CD4-positive, alpha-beta T cell treated with Interleukin-2 at 100 ng/mL for 4 hours (primary cell): ENCODE results near the gene FASTKD2.
A peak's percentile ranks its signal among the peaks of the same experiment; 100 is the strongest.

ENCODE experiments used
- DNase-seq: peaks from one replicate; pipeline ENCODE4 v3.0.0-alpha.2; 2020; ENCODE audit warnings: low spot score

The FASTKD2 gene

DNA sequence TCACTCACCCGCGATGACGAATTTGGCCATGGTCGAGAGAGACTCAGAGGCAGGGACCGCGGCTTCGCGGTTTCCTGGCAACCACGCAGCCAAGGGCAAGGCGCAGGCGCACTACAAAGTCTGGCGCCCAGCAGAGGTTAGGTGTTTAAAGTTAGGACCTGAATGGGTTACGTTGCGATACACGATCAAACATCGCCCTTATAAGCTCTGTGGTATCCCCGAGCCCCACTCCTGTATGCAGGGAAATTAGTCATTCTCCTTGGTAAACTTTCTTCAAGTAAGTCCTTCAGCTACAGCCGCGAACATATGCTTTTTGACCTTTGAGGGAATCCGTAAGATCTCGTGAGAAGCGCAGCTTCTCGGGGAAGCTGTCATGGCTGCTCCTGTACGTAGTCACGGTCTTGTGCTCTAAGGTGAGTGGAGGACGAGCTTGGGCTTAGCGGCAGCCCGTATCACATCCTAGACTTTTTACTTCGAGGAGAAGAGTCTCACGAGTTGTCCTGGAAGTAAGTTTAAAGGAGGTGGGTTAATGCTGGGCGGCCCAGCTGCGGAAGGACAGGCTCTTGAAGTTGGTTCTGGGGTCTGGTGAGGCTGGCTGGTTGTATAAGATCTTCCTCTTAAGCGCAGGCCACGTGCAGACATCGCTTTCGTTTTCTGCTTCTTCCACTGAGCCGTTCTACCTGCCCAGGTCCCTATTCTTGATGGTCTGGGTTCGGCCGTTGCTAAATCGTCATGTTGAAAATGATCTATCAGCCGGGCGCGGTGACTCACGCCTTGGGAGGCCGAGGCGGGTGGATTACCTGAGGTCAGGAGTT, at the start of gene FASTKD2, which contains the start of gene MDH1B:
Gene FASTKD2 (plus strand): TSS at position 365 of the 815 bp plus-strand sequence. CDS start 1,088 bp downstream, outside the sequence.
Gene MDH1B (minus strand): TSS at position 87 of the 815 bp plus-strand sequence. CDS start 57 bp downstream, at position 30.
- peak; percentile 93 for DNase-seq

DNA sequence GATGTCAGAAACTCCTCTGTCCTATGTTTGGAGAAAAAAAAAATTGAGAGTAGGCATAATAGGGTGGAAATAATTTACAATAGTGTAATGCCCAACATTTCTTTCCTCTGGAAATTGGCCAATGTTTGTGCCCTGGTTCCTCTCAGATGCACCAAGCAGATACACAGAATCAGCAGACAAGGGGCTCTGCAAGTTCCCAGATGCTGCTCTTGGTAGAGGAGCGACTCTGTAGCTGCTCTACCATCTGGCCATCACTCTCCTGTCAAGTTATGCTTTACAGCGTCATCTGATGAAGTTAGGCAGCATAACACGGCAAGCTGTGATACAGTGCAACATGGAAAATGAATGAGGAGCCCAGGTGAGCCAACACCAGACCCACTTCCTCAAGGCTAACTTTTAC, 48.8 kb upstream of the FASTKD2 start:
- no peak for DNase-seq

DNA sequence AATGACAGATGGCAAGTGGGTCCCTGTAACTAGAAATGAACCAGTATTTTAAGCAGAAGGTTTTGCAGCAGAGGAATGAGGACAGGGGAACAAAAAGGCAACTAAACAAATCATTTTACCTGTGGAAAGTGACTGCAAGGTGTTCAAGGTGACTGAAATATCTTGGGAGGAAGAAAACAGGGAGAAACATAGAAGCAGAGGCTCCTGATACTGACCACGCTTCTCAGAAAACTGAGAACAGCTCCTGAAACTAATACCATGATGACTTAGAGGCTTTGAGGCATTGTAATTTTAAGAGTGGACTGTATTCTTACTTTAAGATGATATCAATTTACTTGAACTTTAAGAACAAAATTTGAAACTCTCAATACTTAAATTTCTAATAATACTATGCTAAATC, 47.1 kb upstream of the FASTKD2 start, which contains the start of gene DYTN:
Gene DYTN (minus strand): TSS at position 101 of the 400 bp plus-strand sequence. CDS start 117 bp downstream, outside the sequence.
- no peak for DNase-seq

DNA sequence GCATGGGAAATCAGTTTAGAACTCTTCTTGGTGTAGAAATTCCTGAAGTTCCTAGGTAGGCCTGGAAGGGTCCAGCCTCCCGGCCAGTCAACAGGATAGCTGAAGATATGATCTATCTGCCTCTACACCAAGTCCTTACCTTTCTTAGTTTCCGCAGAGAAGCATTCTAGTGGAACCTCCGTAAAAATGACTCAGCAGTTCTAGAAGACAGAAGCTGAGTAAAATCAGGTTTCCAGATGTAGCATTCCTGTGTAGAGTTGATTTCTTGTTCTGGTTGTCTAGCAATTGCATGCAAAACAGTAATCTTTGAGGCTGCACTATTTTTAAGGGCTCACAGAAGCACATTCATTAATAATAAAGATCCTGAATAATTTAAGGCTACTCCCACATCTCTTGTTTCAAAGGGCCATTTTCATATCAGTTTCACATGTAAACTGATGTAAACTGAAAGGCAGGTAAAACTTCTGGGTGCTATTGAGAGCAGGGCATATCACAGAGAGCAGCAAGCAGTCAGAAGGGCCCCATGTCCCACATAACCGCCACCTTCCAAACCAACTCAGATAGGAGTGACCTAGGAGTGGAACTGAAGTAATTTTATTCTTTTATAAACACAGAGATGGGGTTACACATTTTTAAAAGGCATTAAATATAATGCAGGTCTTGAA, 44.0 kb upstream of the FASTKD2 start:
- DNase-seq: no peak

DNA sequence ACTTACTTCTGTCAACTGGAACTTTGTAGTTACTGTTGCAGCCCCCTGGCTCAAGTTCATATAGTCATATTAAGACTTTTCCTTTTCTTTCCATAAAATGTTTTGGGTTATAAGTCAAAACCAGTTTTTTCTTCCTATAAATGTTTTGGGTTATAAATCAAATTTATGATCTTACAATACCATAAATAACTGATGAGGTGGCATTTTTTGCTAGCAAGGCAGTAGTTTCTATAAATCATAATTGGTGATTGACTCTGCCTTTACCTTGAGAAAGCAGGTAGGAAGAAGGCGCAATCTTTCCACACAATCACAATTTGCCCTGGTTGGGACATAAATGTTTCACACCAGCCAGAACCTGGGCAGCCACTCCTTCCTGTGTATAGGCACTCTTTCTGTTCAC, 42.1 kb upstream of the FASTKD2 start:
- no peak for DNase-seq

DNA sequence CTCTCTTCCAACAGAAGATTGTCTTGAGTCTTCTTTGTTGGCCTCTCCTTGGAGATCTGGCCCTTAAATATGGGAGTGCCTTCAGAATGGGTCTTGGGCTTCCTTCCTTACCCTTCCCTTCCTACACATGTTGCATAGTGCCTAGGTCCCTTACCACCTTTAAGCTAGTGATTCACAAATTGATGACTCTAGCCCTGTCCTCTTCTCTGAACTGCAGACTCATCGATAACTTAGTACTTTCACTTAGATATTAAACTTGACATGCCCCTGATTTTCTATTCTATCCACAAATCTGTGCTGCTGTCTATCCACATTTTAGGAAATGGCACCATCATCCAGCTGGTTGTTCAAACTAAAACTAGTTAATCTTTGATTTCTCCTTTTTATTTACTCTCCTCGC, 38.1 kb upstream of the FASTKD2 start:
- no peak for DNase-seq

DNA sequence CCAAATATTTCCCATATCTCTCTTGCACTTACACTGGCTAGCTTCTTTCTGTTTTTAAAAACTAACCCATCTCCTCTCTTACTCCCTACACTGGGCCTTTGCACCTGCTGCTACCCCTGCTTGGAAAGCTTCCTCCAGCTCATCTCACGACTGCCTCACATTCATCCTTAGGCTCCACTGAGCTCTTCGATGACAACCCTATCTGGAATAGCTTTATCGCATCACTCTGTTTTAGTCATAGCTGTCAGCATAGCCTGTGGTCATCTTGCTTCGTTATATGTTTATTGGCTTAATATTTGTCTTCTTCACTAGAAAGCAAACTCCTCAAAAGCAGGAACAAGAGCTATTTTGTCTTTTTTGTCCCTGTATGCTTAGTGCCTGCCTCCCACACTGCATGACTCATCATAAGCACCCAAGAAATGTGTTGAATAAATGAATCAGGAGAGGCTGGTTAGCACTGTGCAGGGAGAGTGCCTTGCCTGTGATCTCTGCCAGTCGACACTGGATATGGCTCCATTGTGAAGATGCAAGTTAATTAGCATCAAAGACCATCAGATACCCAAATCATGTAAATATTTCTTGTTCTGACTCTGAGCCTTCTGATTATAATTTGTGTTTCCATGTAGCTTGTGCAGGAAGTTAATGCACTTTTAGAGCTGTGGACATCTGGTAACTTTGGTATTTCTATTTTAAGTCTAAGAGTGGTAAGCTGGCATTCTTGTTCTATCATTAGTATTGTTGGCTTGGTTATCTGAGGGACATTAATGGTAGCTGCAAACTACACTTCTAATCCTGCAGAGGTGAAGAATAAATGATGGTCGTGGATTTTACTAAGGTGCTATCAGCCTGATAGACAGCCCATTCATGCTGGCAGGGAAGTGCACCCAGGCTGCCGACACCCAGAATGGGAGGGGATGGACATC, 36.9 kb upstream of the FASTKD2 start:
- no peak for DNase-seq

DNA sequence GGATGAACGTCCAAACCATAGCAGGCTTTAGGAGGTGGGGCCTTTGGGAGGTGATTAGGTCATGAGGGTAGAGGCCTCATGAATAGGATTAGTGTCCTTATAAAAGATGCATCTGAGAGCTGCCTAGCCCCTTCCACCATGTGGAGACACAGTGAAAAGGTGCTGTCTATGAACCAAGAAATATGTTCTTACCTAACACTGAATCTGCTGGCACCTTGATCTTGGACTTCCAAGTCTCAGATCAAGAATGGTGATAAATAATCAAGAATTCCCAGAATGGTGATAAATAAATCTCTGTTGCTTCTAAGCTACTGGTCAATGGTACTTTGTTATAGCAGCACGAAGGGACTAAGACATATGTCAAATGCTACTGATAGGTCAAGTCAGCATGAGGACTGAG, 32.1 kb upstream of the FASTKD2 start:
- DNase-seq: no peak

DNA sequence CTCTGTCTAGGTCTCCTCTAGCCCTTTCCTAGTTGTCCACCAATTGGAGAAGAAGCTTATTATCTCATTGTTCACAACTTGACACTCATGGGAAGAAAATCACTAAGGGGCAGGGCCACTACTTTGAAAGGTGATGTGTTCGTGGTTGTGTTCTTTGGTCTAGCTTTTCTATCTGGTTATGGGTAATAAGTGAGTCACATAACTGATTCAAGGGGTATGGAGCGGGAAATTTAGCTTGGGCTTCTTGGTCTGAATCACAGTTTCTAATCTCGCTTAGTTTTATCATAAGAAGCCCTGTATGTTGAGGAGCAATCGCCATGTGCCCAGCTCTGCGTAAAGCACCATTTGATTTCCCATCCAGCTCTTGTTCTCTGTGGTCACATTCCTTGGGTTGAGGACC, 28.5 kb upstream of the FASTKD2 start:
- no peak for DNase-seq

DNA sequence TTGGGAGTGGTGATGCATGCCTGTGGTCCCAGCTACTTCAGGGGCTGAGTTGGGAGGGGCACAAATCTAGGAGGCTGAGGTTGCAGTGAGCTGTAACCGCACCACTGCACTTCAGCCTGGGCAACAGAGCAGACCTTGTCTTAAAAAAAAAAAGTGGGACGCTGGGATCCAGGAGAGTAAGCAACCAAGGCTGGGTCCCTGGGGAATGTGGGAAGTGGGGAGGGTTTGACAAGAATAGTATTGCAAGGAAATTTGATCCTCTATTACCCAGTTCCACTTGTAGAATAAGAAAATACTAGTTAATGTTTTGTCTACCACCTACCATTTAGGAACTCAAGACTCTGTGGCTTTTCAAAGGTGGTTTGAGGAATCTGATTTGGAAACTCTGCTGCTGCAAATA, 26.1 kb upstream of the FASTKD2 start:
- DNase-seq: no peak

DNA sequence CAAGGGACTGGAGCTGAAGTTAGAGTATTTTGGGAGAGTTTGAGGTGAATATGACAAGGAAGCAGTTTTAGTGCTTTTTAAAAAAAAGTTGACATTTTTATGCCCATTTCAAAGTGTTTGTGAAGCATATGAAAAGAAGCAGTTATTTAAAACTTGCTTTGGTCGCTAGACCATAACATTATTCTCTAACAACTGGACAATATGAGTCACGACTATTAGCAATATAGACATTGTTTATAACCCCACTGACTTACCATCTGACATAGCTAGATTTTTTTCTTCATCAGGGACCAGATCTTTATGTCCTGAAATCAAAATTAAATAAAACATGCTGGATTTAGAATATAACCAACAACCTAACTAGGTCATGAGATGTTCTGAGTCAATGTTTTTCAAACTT, 24.6 kb upstream of the FASTKD2 start:
- DNase-seq: no peak

DNA sequence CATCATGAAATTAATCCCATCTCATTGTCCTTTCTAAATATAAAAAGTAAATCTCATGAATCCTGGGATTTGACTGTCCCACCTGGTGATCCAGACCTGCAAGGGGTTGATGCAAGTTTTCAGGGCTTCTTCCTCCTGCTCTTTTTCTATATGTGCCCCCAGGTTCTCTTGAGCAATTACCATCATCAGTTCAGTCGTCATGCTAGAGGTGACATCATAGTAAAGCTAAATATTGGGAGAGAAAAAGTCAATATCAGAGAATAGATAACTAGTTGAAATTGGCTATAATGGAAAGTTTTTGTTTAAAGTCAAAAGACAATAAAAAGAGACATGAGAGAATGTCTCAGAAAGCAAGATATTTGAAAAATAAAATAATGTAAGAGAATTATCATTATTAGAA, 8.6 kb upstream of the FASTKD2 start:
- no peak for DNase-seq

DNA sequence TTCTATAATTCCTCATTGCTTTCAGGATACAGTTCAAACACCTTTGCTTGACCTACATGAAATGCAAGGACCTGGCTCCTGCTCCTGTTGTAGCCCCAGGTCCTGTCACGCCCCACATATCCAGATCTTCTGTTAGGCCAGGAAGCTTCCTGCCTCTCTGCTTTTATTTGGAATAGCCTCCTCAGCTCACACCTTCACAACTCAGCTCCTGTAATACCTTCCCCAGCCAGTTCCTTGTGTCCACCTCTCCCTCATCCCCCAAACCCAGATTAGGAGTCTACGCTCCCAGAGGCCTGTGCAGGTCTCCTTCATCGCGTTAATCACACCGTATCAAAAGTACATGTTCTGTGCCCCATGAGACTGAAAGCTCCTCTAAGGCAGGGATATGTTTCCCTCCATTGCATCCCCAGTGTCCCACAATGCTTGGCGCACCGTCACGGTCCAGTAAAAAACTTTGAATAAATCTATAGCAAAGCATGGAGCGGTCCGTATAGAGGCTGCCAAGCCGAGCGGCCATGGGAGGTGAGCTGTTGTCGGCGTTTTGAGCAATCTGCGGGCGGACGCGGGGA, 649 bp upstream of the FASTKD2 start:
- DNase-seq: no peak

DNA sequence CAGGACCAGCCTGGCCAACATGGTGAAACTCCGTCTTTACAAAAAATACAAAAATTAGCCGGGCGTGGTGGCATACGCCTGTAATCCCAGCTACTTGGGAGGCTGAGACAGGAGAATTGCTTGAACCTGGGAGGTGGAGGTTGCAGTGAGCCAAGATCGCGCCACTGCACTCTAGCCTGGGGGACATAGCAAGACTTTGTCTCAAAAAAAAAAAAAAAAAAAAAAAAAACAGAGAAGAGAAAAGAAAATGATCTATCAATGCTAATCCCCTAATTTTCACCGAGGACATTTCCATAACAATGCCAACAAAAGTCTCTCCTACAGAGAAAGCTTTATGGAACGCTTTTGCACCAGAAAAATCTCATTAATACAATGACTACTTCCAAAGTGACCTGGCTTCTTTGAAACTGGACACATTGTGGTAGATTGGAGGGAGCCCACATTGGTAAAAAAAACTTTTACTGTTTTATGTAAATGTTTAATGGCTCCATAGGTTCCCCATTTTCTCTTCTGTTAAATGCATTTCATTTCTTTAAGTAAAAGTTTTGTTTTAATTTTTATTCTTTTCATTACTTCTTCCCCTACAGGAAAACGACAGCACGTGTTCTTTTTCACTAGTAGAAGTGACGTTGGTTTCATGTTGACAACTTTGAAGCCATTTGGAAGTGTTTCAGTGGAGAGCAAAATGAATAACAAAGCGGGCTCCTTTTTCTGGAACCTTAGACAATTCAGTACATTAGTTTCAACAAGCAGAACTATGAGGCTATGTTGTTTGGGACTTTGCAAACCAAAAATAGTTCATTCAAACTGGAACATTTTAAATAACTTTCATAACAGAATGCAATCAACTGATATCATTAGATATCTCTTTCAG, 888 bp downstream of the FASTKD2 start:
- no peak for DNase-seq

DNA sequence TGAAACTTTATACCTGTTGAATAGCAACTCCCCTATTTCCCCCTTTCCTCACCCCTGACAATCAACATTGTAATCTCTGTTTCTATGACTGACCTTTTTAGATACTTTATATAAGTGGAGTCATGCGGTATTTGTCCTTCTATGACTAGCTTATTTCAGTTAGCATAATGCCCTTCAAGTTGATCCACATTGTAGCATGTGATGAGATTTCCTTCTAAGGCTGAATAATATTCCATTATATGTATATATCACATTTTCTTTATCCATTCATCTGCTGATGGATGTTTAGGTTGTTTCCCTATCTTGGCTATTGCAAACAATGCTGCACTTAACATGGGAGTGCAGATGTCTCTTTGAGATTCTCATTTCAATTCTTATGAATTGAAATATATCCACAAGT, 9.5 kb downstream of the FASTKD2 start:
- DNase-seq: no peak

DNA sequence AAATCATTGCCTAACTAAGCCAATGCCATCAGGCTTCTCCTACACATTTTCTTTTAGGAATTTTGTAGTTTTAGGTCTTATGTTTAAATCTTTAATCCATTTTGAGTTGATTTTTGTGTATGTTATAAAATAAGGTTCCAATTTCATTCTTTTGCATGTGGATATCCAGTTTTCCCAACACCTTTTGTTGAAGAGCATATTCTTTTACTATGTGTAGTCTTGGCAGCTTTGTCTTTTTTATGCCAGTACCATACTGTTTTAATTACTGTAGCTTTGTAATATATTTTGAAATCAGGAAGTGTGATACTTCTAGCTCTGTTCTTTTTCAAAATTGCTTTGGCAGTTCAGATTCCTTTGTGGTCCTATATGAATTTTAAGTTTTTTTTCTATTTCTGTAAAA, 11.0 kb downstream of the FASTKD2 start:
- no peak for DNase-seq

DNA sequence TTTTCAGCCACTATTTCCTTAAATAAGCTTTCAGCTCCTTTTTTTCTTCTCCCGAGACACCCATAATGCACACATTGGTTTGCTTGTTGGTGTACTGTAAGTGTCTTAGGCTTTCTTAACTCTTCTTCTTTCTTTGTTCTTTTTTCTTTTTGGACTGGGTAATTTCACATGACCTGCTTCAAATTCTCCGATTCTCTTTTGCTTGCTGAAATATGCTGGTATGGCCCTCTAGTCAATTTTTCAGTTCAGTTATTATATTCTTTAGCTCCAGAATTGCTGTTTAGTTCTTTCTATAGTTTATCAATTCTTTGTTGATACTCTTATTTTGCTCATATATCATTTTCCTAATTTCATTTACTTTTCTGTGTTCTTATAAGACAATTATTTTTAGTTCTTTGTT, 15.3 kb downstream of the FASTKD2 start:
- DNase-seq: no peak

DNA sequence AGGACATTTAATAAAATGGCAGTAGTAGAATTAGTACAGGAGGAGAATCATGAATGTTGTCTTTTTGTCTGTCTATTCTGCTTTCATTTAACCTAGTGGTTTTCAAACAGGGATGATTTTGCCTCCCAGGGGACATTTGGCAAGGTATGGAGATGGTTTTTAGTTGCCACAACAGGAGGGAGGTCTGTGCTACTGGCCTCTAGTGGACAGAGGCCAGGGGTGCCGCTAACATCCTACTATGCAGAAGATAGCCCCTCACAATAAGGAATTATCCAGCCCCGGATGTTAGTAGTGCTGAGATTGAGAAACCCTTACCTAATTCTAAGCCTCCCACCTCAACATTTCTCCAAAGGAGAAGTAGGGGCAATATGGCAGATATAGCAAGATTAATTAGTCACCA, 18.3 kb downstream of the FASTKD2 start:
- no peak for DNase-seq

DNA sequence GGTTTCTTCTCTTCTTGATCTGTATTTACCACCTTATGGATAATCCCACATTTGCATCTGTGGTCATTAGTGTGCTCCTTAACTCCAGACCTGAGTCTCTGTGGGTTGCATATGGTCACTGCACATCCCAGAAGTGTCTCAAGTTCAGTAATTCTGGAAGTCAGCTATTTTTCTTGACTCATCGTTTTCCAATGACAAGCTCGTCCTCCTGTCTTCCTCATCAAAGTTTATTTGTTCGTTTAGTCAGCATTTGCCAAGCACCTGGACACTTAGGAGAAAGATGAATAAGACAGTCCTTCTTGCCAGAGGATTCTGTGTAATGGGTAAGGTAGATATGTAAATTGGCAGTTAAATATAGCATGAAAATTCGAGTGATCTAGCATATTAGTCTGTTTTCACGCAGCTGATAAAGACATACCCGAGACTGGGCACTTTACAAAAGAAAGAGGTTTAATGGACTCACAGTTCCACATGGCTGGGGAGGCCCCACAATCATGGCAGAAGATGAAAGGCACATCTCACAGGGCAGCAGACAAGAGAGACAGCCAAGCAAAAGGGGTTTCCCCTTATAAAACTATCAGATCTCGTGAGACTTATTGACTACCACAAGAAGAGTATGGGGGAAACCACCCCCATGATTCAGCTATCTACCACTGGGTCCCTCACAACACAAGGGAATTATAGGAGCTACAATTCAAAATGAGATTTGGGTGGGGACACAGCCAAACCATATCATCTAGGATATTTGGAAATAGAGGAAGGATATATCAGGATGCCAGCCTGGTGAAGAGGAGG, 19.4 kb downstream of the FASTKD2 start:
- no peak for DNase-seq

DNA sequence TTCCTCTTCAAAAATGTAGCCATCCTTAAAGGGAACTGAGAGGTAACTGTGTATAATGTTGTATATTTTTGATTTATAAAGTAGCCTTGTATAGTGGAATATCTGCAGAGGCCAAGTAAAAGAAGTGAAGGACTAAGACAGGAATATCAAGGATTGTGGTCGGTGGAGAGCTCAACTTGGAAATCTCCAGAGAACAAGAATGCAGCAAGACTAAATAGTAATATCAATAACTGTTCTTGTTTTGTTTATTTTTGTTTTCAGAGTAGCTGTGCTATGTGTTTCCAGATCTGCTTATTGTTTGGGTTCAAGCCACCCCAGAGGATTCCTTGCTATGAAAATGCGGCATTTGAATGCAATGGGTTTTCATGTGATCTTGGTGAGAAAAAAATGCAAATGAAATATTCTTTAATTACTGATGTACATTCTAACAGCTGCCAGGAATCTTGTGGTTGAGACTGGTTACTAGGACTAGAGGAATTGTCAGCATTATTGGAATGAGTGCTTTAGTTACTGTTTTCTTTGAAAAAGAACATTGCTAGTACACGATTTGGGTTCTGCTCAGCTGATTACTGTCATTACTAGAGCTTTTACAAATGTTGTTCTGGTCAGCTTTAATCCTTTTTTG, 25.0 kb downstream of the FASTKD2 start:
- no peak for DNase-seq
